AG20443 (cell line): ENCODE measurements around the gene LMNTD2.
"Not testable (repeated sequence)": the region's sequence is repeated elsewhere in the genome, so short reads cannot be mapped to it uniquely, and the experiment has no call there.

Source experiments
- DNase-seq: peaks from one replicate; pipeline ENCODE4 v3.0.0; 2012; ENCODE audit warnings: low spot score, mixed read lengths

Gene LMNTD2

GRCh38 chr11:586376-587316, 26.1 kb upstream of the LMNTD2 start:
- no peak for DNase-seq

GRCh38 chr11:584287-584686, 23.7 kb upstream of the LMNTD2 start:
- DNase-seq = no peak

- DNase-seq = no peak
These were observed 21.2 kb upstream of the LMNTD2 start for GRCh38 chr11:581752-582151.

GRCh38 chr11:581342-581741, 20.8 kb upstream of the LMNTD2 start:
- DNase-seq = no peak

GRCh38 chr11:579830-580601, 19.5 kb upstream of the LMNTD2 start:
- no peak for DNase-seq

GRCh38 chr11:578276-579035, 17.9 kb upstream of the LMNTD2 start:
- DNase-seq = no peak

GRCh38 chr11:577611-577894, 17.0 kb upstream of the LMNTD2 start:
- DNase-seq = no peak

GRCh38 chr11:576811-577610, 16.5 kb upstream of the LMNTD2 start:
- peak; percentile 40 for DNase-seq

- peak; percentile 99 for DNase-seq
These were observed 15.6 kb upstream of the LMNTD2 start, which contains the start of gene PHRF1 for GRCh38 chr11:575996-576768. Gene PHRF1 (plus strand): TSS chr11:576470. CDS start chr11:581513, 5,043 bp downstream.

- peak; percentile 53 for DNase-seq
These were observed 14.9 kb upstream of the LMNTD2 start for GRCh38 chr11:575313-575995.

- DNase-seq = no peak
These were observed 14.2 kb upstream of the LMNTD2 start for GRCh38 chr11:574632-575312.

- not testable (repeated sequence) for DNase-seq
These were observed 13.6 kb upstream of the LMNTD2 start for GRCh38 chr11:574031-574570.

GRCh38 chr11:573146-573759, 12.7 kb upstream of the LMNTD2 start:
- no peak for DNase-seq

- DNase-seq = no peak
These were observed 11.3 kb upstream of the LMNTD2 start for GRCh38 chr11:571802-572185.

- no peak for DNase-seq
These were observed 8.8 kb upstream of the LMNTD2 start for GRCh38 chr11:569158-569885.

- DNase-seq = peak; percentile 98
These were observed 8.0 kb upstream of the LMNTD2 start for GRCh38 chr11:568306-569157.

GRCh38 chr11:567629-568292, 7.2 kb upstream of the LMNTD2 start:
- DNase-seq = no peak
